H9 (cell line): Measurements from ENCODE around the gene PARP6. TPM values are rescaled to one million over a fixed set of nuclear protein-coding genes. Genes with fewer than 3 reads are reported as not detected.
A peak's percentile ranks its signal among the peaks of the same experiment; 100 is the strongest.

Experiments
- DNase-seq: peaks from one replicate; pipeline ENCODE4 v3.0.0-alpha.2; 2017
- H2AFZ ChIP-seq: one replicate; pipeline ENCODE4 v1.6.1; 2013; ENCODE audit warnings: mild to moderate bottlenecking, low read length, control low read depth, moderate library complexity
- H2AK5ac ChIP-seq: 2 replicates; pipeline ENCODE4 v1.6.1; 2013; ENCODE audit warnings: low read length, control low read depth, mixed read lengths; ENCODE audit not compliant: insufficient read length
- H2BK120ac ChIP-seq: one replicate; pipeline ENCODE4 v1.6.1; 2013; ENCODE audit warnings: low read depth, mild to moderate bottlenecking, low read length, control low read depth, inconsistent platforms; ENCODE audit not compliant: poor library complexity, severe bottlenecking
- H2BK12ac ChIP-seq: 2 replicates; pipeline ENCODE4 v1.6.1; 2013; ENCODE audit warnings: low read length, control low read depth, mixed read lengths, low read depth; ENCODE audit not compliant: insufficient read length
- H2BK15ac ChIP-seq: 2 replicates; pipeline ENCODE4 v1.6.1; 2013; ENCODE audit warnings: low read depth, low read length, control low read depth
- H2BK20ac ChIP-seq: one replicate; pipeline ENCODE4 v1.6.1; 2013; ENCODE audit warnings: low read depth, mild to moderate bottlenecking, low read length, control low read depth, inconsistent platforms; ENCODE audit not compliant: poor library complexity, severe bottlenecking
- H2BK5ac ChIP-seq: 2 replicates; pipeline ENCODE4 v1.6.1; 2013; ENCODE audit warnings: low read length, control low read depth, mixed read lengths; ENCODE audit not compliant: insufficient read length
- H3K14ac ChIP-seq: 2 replicates; pipeline ENCODE4 v1.6.1; 2013; ENCODE audit warnings: low read length, control low read depth; ENCODE audit not compliant: insufficient read depth
- H3K18ac ChIP-seq: 2 replicates; pipeline ENCODE4 v1.6.1; 2013; ENCODE audit warnings: low read depth, mild to moderate bottlenecking, mixed read lengths, low read length, control low read depth; ENCODE audit not compliant: insufficient read length
- H3K23ac ChIP-seq: 2 replicates; pipeline ENCODE4 v1.6.1; 2013; ENCODE audit warnings: low read length, control low read depth, mixed read lengths, low read depth; ENCODE audit not compliant: insufficient read length
- H3K23me2 ChIP-seq: 2 replicates; pipeline ENCODE4 v1.6.1; 2013; ENCODE audit warnings: low read depth, mild to moderate bottlenecking, mixed read lengths, low read length, control low read depth; ENCODE audit not compliant: insufficient read length, poor library complexity, severe bottlenecking
- H3K27ac ChIP-seq: 2 replicates; pipeline ENCODE4 v1.5.1; 2013; ENCODE audit warnings: low read length, control low read depth, mixed read lengths, low read depth; ENCODE audit not compliant: insufficient read length
- H3K27me3 ChIP-seq: 2 replicates; pipeline ENCODE4 v1.6.1; 2013; ENCODE audit warnings: low read length, control low read depth, inconsistent platforms; ENCODE audit not compliant: insufficient read depth
- H3K4ac ChIP-seq: 2 replicates; pipeline ENCODE4 v1.6.1; 2013; ENCODE audit warnings: low read depth, mild to moderate bottlenecking, control low read depth, inconsistent platforms, low read length, moderate library complexity
- H3K4me1 ChIP-seq: 2 replicates; pipeline ENCODE4 v1.6.1; 2013; ENCODE audit warnings: low read length, control low read depth, inconsistent platforms; ENCODE audit not compliant: insufficient read depth
- H3K4me2 ChIP-seq: 2 replicates; pipeline ENCODE4 v1.6.1; 2013; ENCODE audit warnings: low read length, control low read depth, mixed read lengths; ENCODE audit not compliant: insufficient read length, insufficient read depth
- H3K56ac ChIP-seq: 2 replicates; pipeline ENCODE4 v1.6.1; 2013; ENCODE audit warnings: low read depth, mild to moderate bottlenecking, mixed read lengths, low read length, control low read depth; ENCODE audit not compliant: insufficient read length
- H3K79me1 ChIP-seq: 2 replicates; pipeline ENCODE4 v1.6.1; 2013; ENCODE audit warnings: low read depth, mild to moderate bottlenecking, moderate library complexity, low read length, control low read depth, inconsistent platforms; ENCODE audit not compliant: insufficient read depth, poor library complexity, severe bottlenecking
- H3K79me2 ChIP-seq: 2 replicates; pipeline ENCODE4 v1.6.1; 2013; ENCODE audit warnings: low read length, control low read depth, inconsistent platforms; ENCODE audit not compliant: insufficient read depth
- H3K9ac ChIP-seq: 2 replicates; pipeline ENCODE4 v1.6.1; 2013; ENCODE audit warnings: low read length, control low read depth, mixed read lengths; ENCODE audit not compliant: insufficient read length; ENCODE audit errors: extremely low read depth
- H3K9me3 ChIP-seq: one replicate; pipeline ENCODE4 v1.6.1; 2013; ENCODE audit warnings: low read depth, low read length, inconsistent platforms; ENCODE audit not compliant: control insufficient read depth
- H3T11ph ChIP-seq: one replicate; pipeline ENCODE4 v1.6.1; 2013; ENCODE audit warnings: mild to moderate bottlenecking, low read length, control low read depth, inconsistent platforms
- H4K20me1 ChIP-seq: one replicate; pipeline ENCODE4 v1.6.1; 2013; ENCODE audit not compliant: control insufficient read depth, insufficient read length, insufficient read depth
- H4K5ac ChIP-seq: 2 replicates; pipeline ENCODE4 v1.6.1; 2013; ENCODE audit warnings: low read depth, mild to moderate bottlenecking, mixed read lengths, low read length, control low read depth; ENCODE audit not compliant: insufficient read length
- H4K8ac ChIP-seq: replicated peaks from 2 replicates; pipeline ENCODE4 v1.6.1; 2013; ENCODE audit warnings: low read length, control low read depth, mixed read lengths, low read depth; ENCODE audit not compliant: insufficient read length
- H4K91ac ChIP-seq: 2 replicates; pipeline ENCODE4 v1.6.1; 2013; ENCODE audit warnings: low read depth, mild to moderate bottlenecking, moderate library complexity, mixed read lengths, low read length, control low read depth; ENCODE audit not compliant: insufficient read length
- H3K27ac Mint-ChIP-seq, 3 experiments: 2 replicates in 2 of 3; 3 replicates in 1 of 3; pipeline ENCODE4 v1.8.0; 2020 to 2021; ENCODE audit warnings: mixed read lengths in 3 of 3, mild to moderate bottlenecking in 1 of 3, moderate library complexity in 1 of 3
- H3K27me3 Mint-ChIP-seq: 2 replicates; pipeline ENCODE4 v1.8.0; 2021; ENCODE audit warnings: low read depth, mild to moderate bottlenecking, moderate library complexity, mixed read lengths
- H3K36me3 Mint-ChIP-seq, 3 experiments: 2 replicates in 2 of 3; 3 replicates in 1 of 3; pipeline ENCODE4 v1.8.0; 2020 to 2021; ENCODE audit warnings: low read depth in 3 of 3, mixed read lengths in 3 of 3; ENCODE audit not compliant: insufficient read depth in 1 of 3
- H3K4me1 Mint-ChIP-seq, 2 experiments: 2 replicates each; pipeline ENCODE4 v1.8.0; 2020; ENCODE audit warnings: mixed read lengths in 2 of 2
- H3K4me3 Mint-ChIP-seq, 2 experiments: 2 replicates in 1 of 2; 3 replicates in 1 of 2; pipeline ENCODE4 v1.8.0; 2020 to 2021; ENCODE audit warnings: mild to moderate bottlenecking in 2 of 2, mixed read lengths in 2 of 2, moderate library complexity in 1 of 2
- H3K9me3 Mint-ChIP-seq, 2 experiments: 2 replicates in 1 of 2; 3 replicates in 1 of 2; pipeline ENCODE4 v1.8.0; 2020; ENCODE audit warnings: mild to moderate bottlenecking in 2 of 2, mixed read lengths in 2 of 2, moderate library complexity in 1 of 2
- WGBS: extraction: QIAGEN DNeasy Blood & Tissue Kit; methylation state at CpG from one replicate; pipeline ENCODE4 v1.1.7; 2013; ENCODE audit warnings: missing lambda C conversion rate, low lambda C conversion rate, mixed read lengths; ENCODE audit not compliant: insufficient read length; ENCODE audit errors: extremely low coverage; 5-methylcytosine and 5-hydroxymethylcytosine counted together
- total RNA-seq: library from RNA; stranded (reverse); gene quantifications from 2 replicates; pipeline ENCODE4 v1.2.1, GENCODE V29; 2021
- TF ChIP-seq, protein P1 (sequence below): fragments of 200-600 bp; sonication (generic); conservative IDR thresholded peaks from 3 replicates; pipeline ENCODE4 v1.8.0; 2021; ENCODE audit warnings: antibody characterized with exemption, mild to moderate bottlenecking

The PARP6 gene
- total RNA-seq, 1 experiment from 2014 or later: 54.4 TPM

DNA sequence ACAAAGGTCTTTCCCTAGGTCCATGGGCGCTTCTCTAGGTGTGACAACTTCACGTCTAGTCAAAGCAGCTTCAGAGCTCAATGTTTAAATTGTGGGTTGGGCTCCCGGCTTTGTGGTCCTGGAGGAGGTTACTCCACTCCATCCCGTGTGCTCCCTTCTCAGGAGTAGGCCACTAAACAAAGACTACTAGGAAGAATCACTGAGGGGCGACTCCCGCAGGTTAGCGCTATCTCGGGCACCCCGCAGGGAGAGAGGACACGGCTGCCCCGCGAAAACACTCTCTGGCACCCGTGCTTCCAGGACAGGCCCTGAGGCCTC is 500 bp downstream of the PARP6 start:
- no peak overlapping the region for H2BK5ac ChIP-seq
- DNase-seq: no peak
- Mint-ChIP-seq H3K9me3 (no peaks in the 10 kb centered on the region), H3K4me3 (peak overlapping the region; percentile 86 to 88), H3K27ac (peak overlapping the region in 1 of 3 experiments; percentile 34; a peak in 2 of 7 replicates), H3K36me3 (peaks cover 9 to 24% (median 16%) of the 10 kb centered on the region in 3 experiments; a peak in 6 of 7 replicates), H3K27me3 (peaks cover 15% of the 10 kb centered on the region), H3K4me1 (peaks cover 10 to 14% of the 10 kb centered on the region in 2 experiments)
- H2BK12ac ChIP-seq: no peak overlapping the region
- TF ChIP-seq, protein P1, sequence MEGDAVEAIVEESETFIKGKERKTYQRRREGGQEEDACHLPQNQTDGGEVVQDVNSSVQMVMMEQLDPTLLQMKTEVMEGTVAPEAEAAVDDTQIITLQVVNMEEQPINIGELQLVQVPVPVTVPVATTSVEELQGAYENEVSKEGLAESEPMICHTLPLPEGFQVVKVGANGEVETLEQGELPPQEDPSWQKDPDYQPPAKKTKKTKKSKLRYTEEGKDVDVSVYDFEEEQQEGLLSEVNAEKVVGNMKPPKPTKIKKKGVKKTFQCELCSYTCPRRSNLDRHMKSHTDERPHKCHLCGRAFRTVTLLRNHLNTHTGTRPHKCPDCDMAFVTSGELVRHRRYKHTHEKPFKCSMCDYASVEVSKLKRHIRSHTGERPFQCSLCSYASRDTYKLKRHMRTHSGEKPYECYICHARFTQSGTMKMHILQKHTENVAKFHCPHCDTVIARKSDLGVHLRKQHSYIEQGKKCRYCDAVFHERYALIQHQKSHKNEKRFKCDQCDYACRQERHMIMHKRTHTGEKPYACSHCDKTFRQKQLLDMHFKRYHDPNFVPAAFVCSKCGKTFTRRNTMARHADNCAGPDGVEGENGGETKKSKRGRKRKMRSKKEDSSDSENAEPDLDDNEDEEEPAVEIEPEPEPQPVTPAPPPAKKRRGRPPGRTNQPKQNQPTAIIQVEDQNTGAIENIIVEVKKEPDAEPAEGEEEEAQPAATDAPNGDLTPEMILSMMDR: no peak
- no peak overlapping the region for H3K18ac ChIP-seq
- H4K20me1 ChIP-seq: no peaks in the 10 kb centered on the region
- no peak overlapping the region for H2BK120ac ChIP-seq
- peak overlapping the region; percentile 58 for H3K9ac ChIP-seq
- no peak overlapping the region for H2BK20ac ChIP-seq
- H3K4ac ChIP-seq: no peak overlapping the region
- H3T11ph ChIP-seq: no peak overlapping the region
- no peaks in the 10 kb centered on the region for H3K79me2 ChIP-seq
- H4K5ac ChIP-seq: no peak overlapping the region
- no peaks in the 10 kb centered on the region for H3K27me3 ChIP-seq
- no peak overlapping the region for H2AK5ac ChIP-seq
- H3K23ac ChIP-seq: no peak overlapping the region
- H3K14ac ChIP-seq: peak overlapping the region; percentile 84
- H2BK15ac ChIP-seq: no peak overlapping the region
- no peak overlapping the region for H4K91ac ChIP-seq
- H3K4me2 ChIP-seq: peak overlapping the region; percentile 91
- H3K9me3 ChIP-seq: no peaks in the 10 kb centered on the region
- H3K56ac ChIP-seq: no peak overlapping the region
- H2AFZ ChIP-seq: no peak overlapping the region
- H3K23me2 ChIP-seq: peaks cover 7% of the 10 kb centered on the region
- no peaks in the 10 kb centered on the region for H3K79me1 ChIP-seq
- H3K27ac ChIP-seq: no peak overlapping the region
- no peak overlapping the region for H4K8ac ChIP-seq
- no CpG with 5 or more reads among the region's 13 CpGs for WGBS
- no peaks in the 10 kb centered on the region for H3K4me1 ChIP-seq
